OCI-M2 (cell line): ENCODE measurements around the gene KIF23.
"Not testable (repeated sequence)": the region's sequence is repeated elsewhere in the genome, so short reads cannot be mapped to it uniquely, and the experiment has no call there.

ENCODE experiments used
- DNase-seq: peaks from one replicate; lab custom pipeline; 2025; ENCODE audit not compliant: unreplicated experiment; lab: John Stamatoyannopoulos, UW

KIF23 gene

GRCh38 chr15:69434679-69435078 lies 20.5 kb downstream of the KIF23 start:
- no peak for DNase-seq

- DNase-seq, result no peak
Observed at GRCh38 chr15:69435985-69436384, 21.8 kb downstream of the KIF23 start.

GRCh38 chr15:69436951-69437350 lies 22.8 kb downstream of the KIF23 start:
- no peak for DNase-seq

GRCh38 chr15:69439623-69440022 lies 25.5 kb downstream of the KIF23 start:
- DNase-seq, result no peak

- DNase-seq, result no peak
Observed at GRCh38 chr15:69443032-69443611, 29.0 kb downstream of the KIF23 start.

- no peak for DNase-seq
Observed at GRCh38 chr15:69444686-69445085, 30.5 kb downstream of the KIF23 start.

- no peak for DNase-seq
Observed at GRCh38 chr15:69446953-69447352, 32.8 kb downstream of the KIF23 start.

- not testable (repeated sequence) for DNase-seq
Observed at GRCh38 chr15:69450221-69450620, 36.1 kb downstream of the KIF23 start.

- DNase-seq, result no peak
Observed at GRCh38 chr15:69450968-69451695, 37.0 kb downstream of the KIF23 start.

- DNase-seq, result no peak
Observed at GRCh38 chr15:69451951-69452691, 38.0 kb downstream of the KIF23 start.

- peak; percentile 61 for DNase-seq
Observed at GRCh38 chr15:69452692-69453521, 38.8 kb downstream of the KIF23 start, which contains the start of gene RPLP1. TSS of gene RPLP1 (plus strand) at chr15:69452818. CDS start at chr15:69452949, 131 bp downstream.

- no peak for DNase-seq
Observed at GRCh38 chr15:69454953-69455352, 40.8 kb downstream of the KIF23 start.

GRCh38 chr15:69456208-69457166 lies 42.3 kb downstream of the KIF23 start:
- DNase-seq, result no peak

GRCh38 chr15:69457304-69458280 lies 43.4 kb downstream of the KIF23 start:
- no peak for DNase-seq

- no peak for DNase-seq
Observed at GRCh38 chr15:69459066-69459465, 44.9 kb downstream of the KIF23 start.

GRCh38 chr15:69460481-69460880 lies 46.3 kb downstream of the KIF23 start:
- no peak for DNase-seq

GRCh38 chr15:69462030-69462492 lies 47.9 kb downstream of the KIF23 start:
- no peak for DNase-seq

GRCh38 chr15:69462493-69463181 lies 48.5 kb downstream of the KIF23 start:
- peak; percentile 60 for DNase-seq
